ENCODE data around the gene STAB1. TPM values are rescaled to one million over a fixed set of nuclear protein-coding genes. Genes with fewer than 3 reads are reported as not detected.

STAB1 gene
- total RNA-seq, 1 donor: 0.90 TPM

DNA sequence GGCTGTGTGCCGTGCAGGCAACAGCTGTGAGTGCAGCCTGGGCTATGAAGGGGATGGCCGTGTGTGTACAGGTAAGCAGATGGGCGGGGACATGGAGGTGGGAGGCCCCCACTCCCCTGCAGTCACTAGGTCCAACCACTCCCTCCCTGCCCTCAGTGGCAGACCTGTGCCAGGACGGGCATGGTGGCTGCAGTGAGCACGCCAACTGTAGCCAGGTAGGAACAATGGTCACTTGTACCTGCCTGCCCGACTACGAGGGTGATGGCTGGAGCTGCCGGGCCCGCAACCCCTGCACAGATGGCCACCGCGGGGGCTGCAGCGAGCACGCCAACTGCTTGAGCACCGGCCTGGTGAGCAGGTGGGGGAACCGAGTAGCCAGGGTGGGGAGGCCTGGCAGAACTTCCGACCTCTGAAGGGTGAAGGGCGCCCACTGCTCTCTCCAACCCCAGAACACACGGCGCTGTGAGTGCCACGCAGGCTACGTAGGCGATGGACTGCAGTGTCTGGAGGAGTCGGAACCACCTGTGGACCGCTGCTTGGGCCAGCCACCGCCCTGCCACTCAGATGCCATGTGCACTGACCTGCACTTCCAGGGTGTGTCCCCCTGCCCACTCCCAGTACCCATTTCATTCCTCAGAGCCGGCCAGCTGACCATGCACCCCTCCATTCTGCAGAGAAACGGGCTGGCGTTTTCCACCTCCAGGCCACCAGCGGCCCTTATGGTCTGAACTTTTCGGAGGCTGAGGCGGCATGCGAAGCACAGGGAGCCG lies 26.9 kb downstream of the STAB1 start:
- no peak overlapping the region for H3K4me3 ChIP-seq (ENCODE audit: low read depth, low read length)
- DNase-seq (ENCODE audit: low read depth): no peak
- TF ChIP-seq, protein P1, sequence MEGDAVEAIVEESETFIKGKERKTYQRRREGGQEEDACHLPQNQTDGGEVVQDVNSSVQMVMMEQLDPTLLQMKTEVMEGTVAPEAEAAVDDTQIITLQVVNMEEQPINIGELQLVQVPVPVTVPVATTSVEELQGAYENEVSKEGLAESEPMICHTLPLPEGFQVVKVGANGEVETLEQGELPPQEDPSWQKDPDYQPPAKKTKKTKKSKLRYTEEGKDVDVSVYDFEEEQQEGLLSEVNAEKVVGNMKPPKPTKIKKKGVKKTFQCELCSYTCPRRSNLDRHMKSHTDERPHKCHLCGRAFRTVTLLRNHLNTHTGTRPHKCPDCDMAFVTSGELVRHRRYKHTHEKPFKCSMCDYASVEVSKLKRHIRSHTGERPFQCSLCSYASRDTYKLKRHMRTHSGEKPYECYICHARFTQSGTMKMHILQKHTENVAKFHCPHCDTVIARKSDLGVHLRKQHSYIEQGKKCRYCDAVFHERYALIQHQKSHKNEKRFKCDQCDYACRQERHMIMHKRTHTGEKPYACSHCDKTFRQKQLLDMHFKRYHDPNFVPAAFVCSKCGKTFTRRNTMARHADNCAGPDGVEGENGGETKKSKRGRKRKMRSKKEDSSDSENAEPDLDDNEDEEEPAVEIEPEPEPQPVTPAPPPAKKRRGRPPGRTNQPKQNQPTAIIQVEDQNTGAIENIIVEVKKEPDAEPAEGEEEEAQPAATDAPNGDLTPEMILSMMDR (IDR thresholded peaks at IDR 0.05; ENCODE audit: insufficient read depth, low read length): no peak

DNA sequence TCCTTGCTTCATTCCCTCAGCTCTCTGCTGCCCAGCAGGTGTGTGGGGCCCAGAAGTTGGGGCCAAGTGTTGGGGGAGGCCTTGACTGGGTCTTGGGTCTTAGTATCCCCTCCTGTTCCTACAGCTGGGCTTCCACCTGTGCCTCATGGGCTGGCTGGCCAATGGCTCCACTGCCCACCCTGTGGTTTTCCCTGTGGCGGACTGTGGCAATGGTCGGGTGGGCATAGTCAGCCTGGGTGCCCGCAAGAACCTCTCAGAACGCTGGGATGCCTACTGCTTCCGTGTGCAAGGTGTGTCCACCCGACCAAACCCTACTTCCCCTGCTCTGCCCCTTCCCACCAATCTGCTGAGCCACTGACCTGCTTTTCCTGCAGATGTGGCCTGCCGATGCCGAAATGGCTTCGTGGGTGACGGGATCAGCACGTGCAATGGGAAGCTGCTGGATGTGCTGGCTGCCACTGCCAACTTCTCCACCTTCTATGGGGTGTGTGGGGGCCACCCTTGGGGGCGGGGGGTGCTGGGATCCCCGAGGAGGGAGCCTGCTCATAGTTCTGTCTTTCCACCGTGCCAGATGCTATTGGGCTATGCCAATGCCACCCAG lies 27.6 kb downstream of the STAB1 start:
- TF ChIP-seq, protein P1 (IDR thresholded peaks at IDR 0.05; ENCODE audit: insufficient read depth, low read length): no peak
- no peak overlapping the region for H3K4me3 ChIP-seq (ENCODE audit: low read depth, low read length)
- DNase-seq (ENCODE audit: low read depth): no peak

DNA sequence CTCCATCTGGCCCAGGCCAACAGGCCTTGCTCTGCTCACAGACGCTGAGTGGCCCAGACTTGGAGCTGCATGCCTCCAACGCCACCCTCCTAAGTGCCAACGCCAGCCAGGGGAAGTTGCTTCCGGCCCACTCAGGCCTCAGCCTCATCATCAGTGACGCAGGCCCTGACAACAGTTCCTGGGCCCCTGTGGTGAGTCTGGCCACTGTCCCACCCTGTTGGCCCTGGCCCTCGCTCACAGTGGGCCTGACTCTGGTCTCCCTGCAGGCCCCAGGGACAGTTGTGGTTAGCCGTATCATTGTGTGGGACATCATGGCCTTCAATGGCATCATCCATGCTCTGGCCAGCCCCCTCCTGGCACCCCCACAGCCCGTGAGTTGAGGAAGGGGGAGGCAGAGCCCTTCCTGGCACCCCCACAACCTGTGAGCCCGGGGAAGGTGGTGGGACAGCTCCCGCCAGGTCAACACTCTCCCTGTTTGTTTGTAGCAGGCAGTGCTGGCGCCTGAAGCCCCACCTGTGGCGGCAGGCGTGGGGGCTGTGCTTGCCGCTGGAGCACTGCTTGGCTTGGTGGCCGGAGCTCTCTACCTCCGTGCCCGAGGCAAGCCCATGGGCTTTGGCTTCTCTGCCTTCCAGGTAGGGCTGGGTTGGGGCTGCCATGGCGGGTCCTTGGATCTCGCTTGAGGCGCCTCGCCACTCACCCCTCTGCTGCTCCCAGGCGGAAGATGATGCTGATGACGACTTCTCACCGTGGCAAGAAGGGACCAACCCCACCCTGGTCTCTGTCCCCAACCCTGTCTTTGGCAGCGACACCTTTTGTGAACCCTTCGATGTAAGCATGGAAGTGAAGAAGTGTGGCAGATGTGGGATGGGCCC lies 28.5 kb downstream of the STAB1 start:
- TF ChIP-seq, protein P1 (IDR thresholded peaks at IDR 0.05; ENCODE audit: insufficient read depth, low read length): no peak
- no peak for DNase-seq (ENCODE audit: low read depth)
- H3K4me3 ChIP-seq (ENCODE audit: low read depth, low read length): no peak overlapping the region

DNA sequence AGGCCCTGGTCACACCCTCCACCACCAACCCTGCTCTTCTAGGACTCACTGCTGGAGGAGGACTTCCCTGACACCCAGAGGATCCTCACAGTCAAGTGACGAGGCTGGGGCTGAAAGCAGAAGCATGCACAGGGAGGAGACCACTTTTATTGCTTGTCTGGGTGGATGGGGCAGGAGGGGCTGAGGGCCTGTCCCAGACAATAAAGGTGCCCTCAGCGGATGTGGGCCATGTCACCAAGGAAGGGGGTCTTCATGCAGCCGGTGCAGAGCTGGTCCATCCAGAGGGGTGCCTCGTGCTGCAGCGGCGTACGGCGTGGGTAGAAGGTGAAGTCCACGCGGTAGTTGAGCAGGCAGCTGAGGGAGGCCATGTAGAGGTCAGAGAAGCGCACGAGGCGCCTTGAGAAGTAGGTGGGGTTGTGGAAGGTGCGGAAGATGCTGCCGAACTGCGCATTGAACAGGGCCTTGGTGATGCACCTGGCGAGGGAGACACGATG lies 29.2 kb downstream of the STAB1 start:
- TF ChIP-seq, protein P1 (IDR thresholded peaks at IDR 0.05; ENCODE audit: insufficient read depth, low read length): no peak
- H3K4me3 ChIP-seq (ENCODE audit: low read depth, low read length): no peak overlapping the region
- no peak for DNase-seq (ENCODE audit: low read depth)

DNA sequence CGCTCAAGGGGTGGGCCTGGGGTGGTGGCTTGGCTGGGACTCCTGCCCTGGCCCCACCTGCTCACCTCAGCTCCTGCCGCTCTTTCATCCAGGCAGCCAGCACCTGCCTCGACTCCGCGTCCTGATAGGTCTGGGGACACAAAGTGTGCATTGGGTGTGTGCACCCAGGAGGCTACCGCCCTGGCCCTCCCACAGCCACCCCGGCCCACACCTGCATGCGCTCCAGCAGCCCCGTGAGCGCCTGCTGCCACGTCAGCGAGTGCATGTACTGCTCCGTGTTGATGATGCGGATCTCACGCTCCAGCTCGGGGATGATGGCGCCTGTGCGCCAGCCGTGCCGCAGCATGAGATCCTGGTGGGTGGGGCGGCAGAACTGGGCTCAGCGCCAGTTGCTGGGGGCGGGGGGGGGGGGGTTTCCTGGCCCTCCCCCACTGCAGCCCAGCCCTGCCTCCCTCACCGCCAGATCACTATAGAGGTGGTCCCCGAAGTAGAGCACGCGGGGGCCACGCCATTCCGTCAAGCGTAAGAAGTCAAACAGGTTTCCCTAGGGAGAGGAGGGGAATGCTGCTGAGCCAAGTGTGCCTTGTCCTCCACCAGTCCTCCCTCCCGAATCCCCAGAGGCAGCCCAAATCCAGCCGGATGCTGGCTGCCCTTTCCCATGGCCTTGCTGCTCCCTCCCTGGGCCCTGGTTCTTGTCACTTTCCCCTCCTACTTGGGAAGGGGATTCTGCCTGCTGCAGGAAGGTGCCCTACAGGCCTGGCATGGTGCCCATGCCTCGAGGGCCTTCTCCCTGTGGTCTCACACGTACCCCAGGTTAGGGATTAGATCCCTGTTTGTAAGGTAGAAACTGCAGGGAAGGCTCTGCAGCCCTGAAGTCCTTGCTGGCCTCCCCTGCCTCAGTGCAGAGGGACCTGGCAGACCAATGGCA lies 29.9 kb downstream of the STAB1 start:
- TF ChIP-seq, protein P1 (IDR thresholded peaks at IDR 0.05; ENCODE audit: insufficient read depth, low read length): no peak
- DNase-seq (ENCODE audit: low read depth): no peak
- H3K4me3 ChIP-seq (ENCODE audit: low read depth, low read length): no peak overlapping the region

All from fibroblast of the aortic adventitia (primary cell).